ENCODE results near the gene MEX3D.

The MEX3D gene

GRCh38 chr19:1568320-1569019 lies at the start of gene MEX3D:
Gene MEX3D, minus strand, starts transcription at chr19:1568325. Its CDS starts 267 bp downstream, at chr19:1568058.
- in situ Hi-C loops (cut with MboI; ENCODE audit: low sequenced_read_pairs), result no loop called here

- in situ Hi-C loops (cut with MboI; ENCODE audit: low sequenced_read_pairs), result no loop called here
Measured at GRCh38 chr19:1616875-1617274, 48.8 kb upstream of the MEX3D start.

- in situ Hi-C loops (cut with MboI; ENCODE audit: low sequenced_read_pairs), result no loop called here
Measured at GRCh38 chr19:1616396-1616795, 48.3 kb upstream of the MEX3D start.

GRCh38 chr19:1615156-1615765 lies 47.1 kb upstream of the MEX3D start:
- in situ Hi-C loops (cut with MboI; ENCODE audit: low sequenced_read_pairs), result no loop called here

GRCh38 chr19:1613808-1614570 lies 45.9 kb upstream of the MEX3D start:
- in situ Hi-C loops (cut with MboI; ENCODE audit: low sequenced_read_pairs), result no loop called here

GRCh38 chr19:1613146-1613545 lies 45.0 kb upstream of the MEX3D start:
- in situ Hi-C loops (cut with MboI; ENCODE audit: low sequenced_read_pairs), result no loop called here

GRCh38 chr19:1612114-1613086 lies 44.3 kb upstream of the MEX3D start:
- in situ Hi-C loops (cut with MboI; ENCODE audit: low sequenced_read_pairs), result no loop called here

GRCh38 chr19:1611353-1611752 lies 43.2 kb upstream of the MEX3D start:
- in situ Hi-C loops (cut with MboI; ENCODE audit: low sequenced_read_pairs), result no loop called here

GRCh38 chr19:1610579-1610978 lies 42.5 kb upstream of the MEX3D start:
- in situ Hi-C loops (cut with MboI; ENCODE audit: low sequenced_read_pairs), result no loop called here

- in situ Hi-C loops (cut with MboI; ENCODE audit: low sequenced_read_pairs), result no loop called here
Measured at GRCh38 chr19:1609680-1610474, 41.8 kb upstream of the MEX3D start.

- in situ Hi-C loops (cut with MboI; ENCODE audit: low sequenced_read_pairs), result no loop called here
Measured at GRCh38 chr19:1609103-1609396, 40.9 kb upstream of the MEX3D start.

GRCh38 chr19:1608359-1609102 lies 40.4 kb upstream of the MEX3D start:
- in situ Hi-C loops (cut with MboI; ENCODE audit: low sequenced_read_pairs), result no loop called here

- in situ Hi-C loops (cut with MboI; ENCODE audit: low sequenced_read_pairs), result no loop called here
Measured at GRCh38 chr19:1606138-1606651, 38.1 kb upstream of the MEX3D start.

- in situ Hi-C loops (cut with MboI; ENCODE audit: low sequenced_read_pairs), result no loop called here
Measured at GRCh38 chr19:1605236-1606137, 37.4 kb upstream of the MEX3D start, which contains the start of gene UQCR11. Gene UQCR11, minus strand, starts transcription at chr19:1605462. Its CDS starts 53 bp downstream, at chr19:1605409.

- in situ Hi-C loops (cut with MboI; ENCODE audit: low sequenced_read_pairs), result no loop called here
Measured at GRCh38 chr19:1602091-1602707, 34.1 kb upstream of the MEX3D start.

- in situ Hi-C loops (cut with MboI; ENCODE audit: low sequenced_read_pairs), result no loop called here
Measured at GRCh38 chr19:1601613-1602064, 33.5 kb upstream of the MEX3D start.

- in situ Hi-C loops (cut with MboI; ENCODE audit: low sequenced_read_pairs), result no loop called here
Measured at GRCh38 chr19:1599460-1599846, 31.3 kb upstream of the MEX3D start.
